ENCODE measurements around the gene MVB12B.

GRCh38 chr9:126461029-126461428 lies 134.4 kb downstream of the MVB12B start:
- TF ChIP-seq, protein P1, sequence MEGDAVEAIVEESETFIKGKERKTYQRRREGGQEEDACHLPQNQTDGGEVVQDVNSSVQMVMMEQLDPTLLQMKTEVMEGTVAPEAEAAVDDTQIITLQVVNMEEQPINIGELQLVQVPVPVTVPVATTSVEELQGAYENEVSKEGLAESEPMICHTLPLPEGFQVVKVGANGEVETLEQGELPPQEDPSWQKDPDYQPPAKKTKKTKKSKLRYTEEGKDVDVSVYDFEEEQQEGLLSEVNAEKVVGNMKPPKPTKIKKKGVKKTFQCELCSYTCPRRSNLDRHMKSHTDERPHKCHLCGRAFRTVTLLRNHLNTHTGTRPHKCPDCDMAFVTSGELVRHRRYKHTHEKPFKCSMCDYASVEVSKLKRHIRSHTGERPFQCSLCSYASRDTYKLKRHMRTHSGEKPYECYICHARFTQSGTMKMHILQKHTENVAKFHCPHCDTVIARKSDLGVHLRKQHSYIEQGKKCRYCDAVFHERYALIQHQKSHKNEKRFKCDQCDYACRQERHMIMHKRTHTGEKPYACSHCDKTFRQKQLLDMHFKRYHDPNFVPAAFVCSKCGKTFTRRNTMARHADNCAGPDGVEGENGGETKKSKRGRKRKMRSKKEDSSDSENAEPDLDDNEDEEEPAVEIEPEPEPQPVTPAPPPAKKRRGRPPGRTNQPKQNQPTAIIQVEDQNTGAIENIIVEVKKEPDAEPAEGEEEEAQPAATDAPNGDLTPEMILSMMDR (conservative IDR thresholded peaks at IDR 0.05; ENCODE audit: low read depth, low read length), result no peak
- TF ChIP-seq POLR2A (IDR thresholded peaks at IDR 0.05; ENCODE audit: low read depth, low read length) (no peak), RFX5 (IDR thresholded peaks at IDR 0.05; ENCODE audit: low read depth, low read length) (no peak), FOS (IDR thresholded peaks at IDR 0.05; ENCODE audit: low read depth, low read length) (no peak)
